ENCODE data around the gene ARL3. TPM values are rescaled to one million over a fixed set of nuclear protein-coding genes. Genes with fewer than 3 reads are reported as not detected.

ARL3 gene
- total RNA-seq, 2 donors from 2014 or later = 4.8 to 5.6 TPM

DNA sequence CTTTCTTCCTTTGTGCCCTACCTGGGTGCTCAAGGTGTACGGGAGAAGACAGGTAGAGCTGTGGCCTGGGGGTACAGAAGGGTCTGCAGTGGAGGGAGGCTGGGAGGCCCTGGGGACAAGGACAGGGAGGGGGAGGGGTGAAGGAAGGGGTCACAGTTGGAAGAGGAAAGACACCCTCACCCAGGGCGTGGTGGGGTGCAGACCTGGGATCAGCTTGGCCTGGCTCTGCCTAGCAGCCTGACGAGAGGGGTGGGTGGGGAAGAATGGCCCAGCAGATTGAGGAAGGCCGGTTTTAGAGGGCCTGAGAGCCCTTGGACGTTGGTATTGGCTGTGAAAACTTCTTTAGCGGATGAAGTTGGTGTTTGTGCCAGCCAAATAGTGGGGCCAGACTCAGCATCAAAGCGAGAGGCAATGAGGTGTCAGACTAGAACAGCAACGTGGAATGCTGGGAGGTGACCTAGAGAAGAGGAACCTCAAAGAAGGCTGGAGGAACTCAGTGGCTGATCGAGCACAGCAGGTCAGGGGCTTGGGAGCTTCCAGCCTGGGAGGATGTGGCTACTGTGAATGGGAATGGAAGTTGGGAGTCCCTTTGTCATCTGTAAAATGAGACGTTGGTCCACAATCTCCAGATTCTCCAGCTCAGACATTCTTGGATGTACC is 88.0 kb downstream of the ARL3 start:
- H3K4me3 ChIP-seq = no peak overlapping the region
- intact Hi-C loops (cut with DNase I) = no loop called here
- no peaks in the 10 kb centered on the region for H3K9me3 ChIP-seq
- DNase-seq = no peak
- peaks cover 4% of the 10 kb centered on the region for H3K4me1 ChIP-seq
- H3K9ac ChIP-seq (ENCODE audit: low read depth in 2 of 2, low read length in 2 of 2) = no peak overlapping the region
- no peaks in the 10 kb centered on the region for H3K27me3 ChIP-seq
- H3K27ac ChIP-seq = no peak overlapping the region
- no peaks in the 10 kb centered on the region for H3K36me3 ChIP-seq
- TF ChIP-seq CTCF (IDR thresholded peaks at IDR 0.05) = no peak

GRCh38 chr10:102624751-102625645 is 89.2 kb downstream of the ARL3 start:
- H3K27ac ChIP-seq = no peak overlapping the region
- DNase-seq = no peak
- H3K27me3 ChIP-seq = no peaks in the 10 kb centered on the region
- H3K9me3 ChIP-seq = no peaks in the 10 kb centered on the region
- no peaks in the 10 kb centered on the region for H3K36me3 ChIP-seq
- peaks cover 9% of the 10 kb centered on the region for H3K4me1 ChIP-seq
- intact Hi-C loops (cut with DNase I) = no loop called here
- no peak overlapping the region for H3K9ac ChIP-seq (ENCODE audit: low read depth in 2 of 2, low read length in 2 of 2)
- TF ChIP-seq CTCF (IDR thresholded peaks at IDR 0.05) = no peak
- H3K4me3 ChIP-seq = no peak overlapping the region

DNA sequence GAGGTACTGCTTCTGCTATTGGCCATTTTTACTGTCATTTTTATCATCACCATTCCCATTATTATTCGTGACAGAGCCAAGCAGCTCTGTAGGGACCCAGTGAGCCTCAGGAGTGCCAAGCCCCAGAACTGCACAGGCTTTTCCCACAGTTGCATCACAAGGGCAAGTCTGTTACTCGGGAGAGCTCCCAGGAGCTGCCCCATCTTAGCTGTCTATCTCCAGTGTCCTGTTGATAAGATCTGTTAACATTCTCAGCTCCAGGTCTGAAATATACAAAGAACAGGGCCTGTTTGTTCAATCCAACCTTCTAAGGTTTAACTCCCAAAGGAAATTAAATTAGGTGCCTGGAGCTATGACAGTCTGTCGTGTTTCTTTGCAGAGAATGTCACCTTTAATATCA is 90.1 kb downstream of the ARL3 start:
- Histone ChIP-seq H3K9me3 (no peaks in the 10 kb centered on the region), H3K4me3 (no peak overlapping the region), H3K9ac (ENCODE audit: low read depth in 2 of 2, low read length in 2 of 2) (no peak overlapping the region), H3K36me3 (no peaks in the 10 kb centered on the region), H3K4me1 (peaks cover 13% of the 10 kb centered on the region), H3K27ac (no peak overlapping the region), H3K27me3 (no peaks in the 10 kb centered on the region)
- intact Hi-C loops (cut with DNase I) = no loop called here
- TF ChIP-seq CTCF (IDR thresholded peaks at IDR 0.05) = no peak
- DNase-seq = no peak

Other genes with a start within 250 kb of the ARL3 start
- gene ACTR1A, start 211.7 kb downstream of the ARL3 start, total RNA-seq = 10 to 100 TPM; 76.4 to 88.8 TPM
- gene SUFU, start 210.4 kb downstream of the ARL3 start, total RNA-seq = 1 to 10 TPM; 7.6 to 8.6 TPM
- gene TRIM8, start 69.9 kb downstream of the ARL3 start, total RNA-seq = 10 to 100 TPM; 64.9 to 79.6 TPM
- gene SFXN2, start 239 bp upstream of the ARL3 start, total RNA-seq = 10 to 100 TPM in 1 of 2 donors, 1 to 10 TPM in 1; 9.7 to 27.6 TPM
- gene WBP1L, start 29.6 kb upstream of the ARL3 start, total RNA-seq = 10 to 100 TPM; 32.3 to 42.7 TPM
- gene CYP17A1, start 123.0 kb upstream of the ARL3 start, total RNA-seq = 1 to 10 TPM in 1 of 2 donors, not detected in 1; 7.7 TPM
- 10 to 100 TPM; 15.6 to 18.9 TPM for gene BORCS7, start 139.9 kb upstream of the ARL3 start, total RNA-seq
- gene AS3MT, start 155.1 kb upstream of the ARL3 start, total RNA-seq = 1 to 10 TPM in 1 of 2 donors, under 1 TPM in 1; 0.77 to 1.9 TPM
- gene CNNM2, start 203.9 kb upstream of the ARL3 start, total RNA-seq = 10 to 100 TPM; 25.2 to 29.3 TPM

All from colonic mucosa (tissue), 4 donors.